B cell (primary cell): ENCODE measurements around the gene RHOT2.

Source experiments
- CTCF ChIP-seq: fragments of 200-600 bp; IDR thresholded peaks from one replicate; pipeline ENCODE4 v1.8.0; 2022; ENCODE audit warnings: antibody characterized with exemption, mild to moderate bottlenecking
- EZH2 ChIP-seq: IDR thresholded peaks from 2 replicates; pipeline ENCODE4 v1.6.1; 2012; ENCODE audit warnings: borderline replicate concordance, low read depth, mild to moderate bottlenecking, moderate library complexity, low read length; ENCODE audit not compliant: insufficient read depth, poor library complexity, severe bottlenecking

- no peak for TF ChIP-seq CTCF
- no peak for TF ChIP-seq EZH2
Measured at GRCh38 chr16:669666-670065, 1.7 kb downstream of the RHOT2 start.
